K562 (cell line): ENCODE data around the gene LRRC61. TPM values are rescaled to one million over a fixed set of nuclear protein-coding genes. Genes with fewer than 3 reads are reported as not detected.
"Not testable (repeated sequence)": the region's sequence is repeated elsewhere in the genome, so short reads cannot be mapped to it uniquely, and the experiment has no call there.

Source experiments
- HEY1 ChIP-seq: fragments of 250-450 bp; sonication (Bioruptor Pico); IDR thresholded peaks from 2 replicates; pipeline ENCODE4 v1.5.0; 2020; ENCODE audit warnings: mild to moderate bottlenecking, moderate library complexity, borderline replicate concordance
- KHSRP ChIP-seq: fragments of 450-650 bp; IDR thresholded peaks from 2 replicates; pipeline ENCODE4 v1.6.1; 2017
- KLF13 ChIP-seq: fragments of 450-650 bp; IDR thresholded peaks from 2 replicates; pipeline ENCODE4 v1.6.1; 2016; ENCODE audit warnings: missing genetic modification characterization, low read depth, mild to moderate bottlenecking, missing compliant biosample characterization, moderate library complexity, borderline replicate concordance
- MYNN ChIP-seq, 2 experiments: sonication (generic); formaldehyde crosslinking in 1 of 2; IDR thresholded peaks; 2 replicates each; pipeline versions ENCODE4 v1.5.0 to v1.6.1; 2016 to 2020; ENCODE audit warnings: antibody characterized with exemption in 1 of 2, missing genetic modification reagents in 1 of 2
- RB1 ChIP-seq: fragments of 450-650 bp; IDR thresholded peaks from 2 replicates; pipeline ENCODE4 v1.6.1; 2017; ENCODE audit warnings: low read depth, mild to moderate bottlenecking
- SMARCA4 ChIP-seq: fragments of 450-650 bp; IDR thresholded peaks from 2 replicates; pipeline ENCODE4 v1.6.1; 2016
- SOX6 ChIP-seq: fragments of 450-650 bp; IDR thresholded peaks from 2 replicates; pipeline ENCODE4 v1.6.1; 2014; ENCODE audit warnings: mild to moderate bottlenecking
- TCF15 ChIP-seq: fragments of 250-450 bp; sonication (Bioruptor Pico); IDR thresholded peaks from 2 replicates; pipeline ENCODE4 v1.8.0; 2022; ENCODE audit warnings: moderate library complexity, mild to moderate bottlenecking, inconsistent platforms
- TCFL5 ChIP-seq: fragments of 250-450 bp; sonication (Bioruptor Pico); conservative IDR thresholded peaks from 2 replicates; pipeline ENCODE4 v1.6.1; 2021; ENCODE audit warnings: mild to moderate bottlenecking, moderate library complexity, matching md5 sums
- TFE3 ChIP-seq: fragments of 450-650 bp; formaldehyde crosslinking; IDR thresholded peaks from 2 replicates; pipeline ENCODE4 v1.4.0; 2020; ENCODE audit warnings: mild to moderate bottlenecking, mixed read lengths
- VEZF1 ChIP-seq: fragments of 200-800 bp; sonication (Bioruptor generic); IDR thresholded peaks from 2 replicates; pipeline ENCODE4 v1.6.1; 2017; ENCODE audit warnings: missing genetic modification characterization, missing compliant biosample characterization
- ZBTB7A ChIP-seq: IDR thresholded peaks from 2 replicates; pipeline ENCODE4 v1.6.1; 2011; ENCODE audit warnings: low read depth, mild to moderate bottlenecking, low read length, moderate library complexity, borderline replicate concordance; ENCODE audit not compliant: control insufficient read depth
- ZNF586 ChIP-seq: fragments of 450-650 bp; formaldehyde crosslinking; conservative IDR thresholded peaks from 2 replicates; pipeline ENCODE4 v1.4.0; 2020; ENCODE audit warnings: mild to moderate bottlenecking, moderate library complexity
- polyA plus RNA-seq, 8 experiments: library from polyadenylated mRNA; depleted of rRNA in 4 of 8; stranded (reverse) in 5 of 8; unstranded in 3 of 8; fragments of >200 nt; fragmentation: Nextera tagmentation in 2 of 8; fragmentation: Illumina TruSeq in 1 of 8; extraction: Ambion mirVana in 2 of 8; extraction: Trizol in 1 of 8; gene quantifications; 2 replicates each; pipeline versions ENCODE4 v1.2.1 to v1.2.3, GENCODE V29; 2011 to 2014; ENCODE audit warnings: inconsistent platforms in 1 of 8, missing spikeins in 1 of 8
- total RNA-seq, 7 experiments: library from RNA; depleted of rRNA in 6 of 7; stranded (reverse); fragments of >200 nt in 6 of 7; fragmentation: Illumina TruSeq in 2 of 7; extraction: Trizol in 2 of 7; gene quantifications; 2 replicates each; pipeline versions ENCODE4 v1.2.1 to v1.2.3, GENCODE V29; 2011 to 2021; ENCODE audit warnings: low replicate concordance in 1 of 7
- TF ChIP-seq, protein P1 (sequence below): fragments of 450-650 bp; formaldehyde crosslinking; IDR thresholded peaks from 2 replicates; pipeline ENCODE4 v1.4.0; 2020; ENCODE audit warnings: mild to moderate bottlenecking, moderate library complexity
- TF ChIP-seq, protein P2 (sequence below): fragments of 450-650 bp; conservative IDR thresholded peaks from 2 replicates; pipeline ENCODE4 v1.6.1; 2016; ENCODE audit warnings: missing genetic modification characterization, low read depth, mild to moderate bottlenecking, control low read depth, missing compliant biosample characterization
- TF ChIP-seq, protein P3 (sequence below), 2 experiments: IDR thresholded peaks; 2 replicates each; pipeline ENCODE4 v1.6.1; 2012; ENCODE audit warnings: improper control_type of control experiment in 2 of 2, low read depth in 2 of 2, low read length in 2 of 2, borderline replicate concordance in 1 of 2

LRRC61 gene
- total and polyA plus RNA-seq, 9 of the 15 experiments (the other 6 are each of a cell fraction or from before 2014, with no cell fraction given), result 1.3 to 55.2 (median 35.2) TPM

- TF ChIP-seq MYNN (IDR thresholded peaks at IDR 0.05) (peak; percentile 61; the same call in 1 of the 2 replicates), KLF13 (tag) (0 out of 2 replicates have a peak, but pooled peaks have one; percentile 3), VEZF1 (CRISPR knock-in tag) (peak; percentile 60), SOX6 (peak; percentile 71), HEY1 (CRISPR knock-in tag) (peak; percentile 97), TCFL5 (peak; percentile 80), TCF15 (CRISPR knock-in tag) (peak; percentile 91), RB1 (peak; percentile 39; the same call in 1 of the 2 replicates), KHSRP (peak; percentile 45), ZBTB7A (peak; percentile 24; the same call in 1 of the 2 replicates), SMARCA4 (0 out of 2 replicates have a peak, but pooled peaks have one; percentile 63), ZNF586 (CRISPR knock-in tag) (peak; percentile 52; the same call in 1 of the 2 replicates), TFE3 (CRISPR knock-in tag) (peak; percentile 54)
- TF ChIP-seq MYNN (CRISPR knock-in tag; IDR thresholded peaks at IDR 0.05), result not testable (repeated sequence)
- TF ChIP-seq, protein P1, sequence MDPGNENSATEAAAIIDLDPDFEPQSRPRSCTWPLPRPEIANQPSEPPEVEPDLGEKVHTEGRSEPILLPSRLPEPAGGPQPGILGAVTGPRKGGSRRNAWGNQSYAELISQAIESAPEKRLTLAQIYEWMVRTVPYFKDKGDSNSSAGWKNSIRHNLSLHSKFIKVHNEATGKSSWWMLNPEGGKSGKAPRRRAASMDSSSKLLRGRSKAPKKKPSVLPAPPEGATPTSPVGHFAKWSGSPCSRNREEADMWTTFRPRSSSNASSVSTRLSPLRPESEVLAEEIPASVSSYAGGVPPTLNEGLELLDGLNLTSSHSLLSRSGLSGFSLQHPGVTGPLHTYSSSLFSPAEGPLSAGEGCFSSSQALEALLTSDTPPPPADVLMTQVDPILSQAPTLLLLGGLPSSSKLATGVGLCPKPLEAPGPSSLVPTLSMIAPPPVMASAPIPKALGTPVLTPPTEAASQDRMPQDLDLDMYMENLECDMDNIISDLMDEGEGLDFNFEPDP (CRISPR knock-in tag), result peak; percentile 33; the same call in 1 of the 2 replicates
- TF ChIP-seq, protein P2, sequence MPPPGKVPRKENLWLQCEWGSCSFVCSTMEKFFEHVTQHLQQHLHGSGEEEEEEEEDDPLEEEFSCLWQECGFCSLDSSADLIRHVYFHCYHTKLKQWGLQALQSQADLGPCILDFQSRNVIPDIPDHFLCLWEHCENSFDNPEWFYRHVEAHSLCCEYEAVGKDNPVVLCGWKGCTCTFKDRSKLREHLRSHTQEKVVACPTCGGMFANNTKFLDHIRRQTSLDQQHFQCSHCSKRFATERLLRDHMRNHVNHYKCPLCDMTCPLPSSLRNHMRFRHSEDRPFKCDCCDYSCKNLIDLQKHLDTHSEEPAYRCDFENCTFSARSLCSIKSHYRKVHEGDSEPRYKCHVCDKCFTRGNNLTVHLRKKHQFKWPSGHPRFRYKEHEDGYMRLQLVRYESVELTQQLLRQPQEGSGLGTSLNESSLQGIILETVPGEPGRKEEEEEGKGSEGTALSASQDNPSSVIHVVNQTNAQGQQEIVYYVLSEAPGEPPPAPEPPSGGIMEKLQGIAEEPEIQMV (tag), result peak; percentile 73
- TF ChIP-seq, protein P3, sequence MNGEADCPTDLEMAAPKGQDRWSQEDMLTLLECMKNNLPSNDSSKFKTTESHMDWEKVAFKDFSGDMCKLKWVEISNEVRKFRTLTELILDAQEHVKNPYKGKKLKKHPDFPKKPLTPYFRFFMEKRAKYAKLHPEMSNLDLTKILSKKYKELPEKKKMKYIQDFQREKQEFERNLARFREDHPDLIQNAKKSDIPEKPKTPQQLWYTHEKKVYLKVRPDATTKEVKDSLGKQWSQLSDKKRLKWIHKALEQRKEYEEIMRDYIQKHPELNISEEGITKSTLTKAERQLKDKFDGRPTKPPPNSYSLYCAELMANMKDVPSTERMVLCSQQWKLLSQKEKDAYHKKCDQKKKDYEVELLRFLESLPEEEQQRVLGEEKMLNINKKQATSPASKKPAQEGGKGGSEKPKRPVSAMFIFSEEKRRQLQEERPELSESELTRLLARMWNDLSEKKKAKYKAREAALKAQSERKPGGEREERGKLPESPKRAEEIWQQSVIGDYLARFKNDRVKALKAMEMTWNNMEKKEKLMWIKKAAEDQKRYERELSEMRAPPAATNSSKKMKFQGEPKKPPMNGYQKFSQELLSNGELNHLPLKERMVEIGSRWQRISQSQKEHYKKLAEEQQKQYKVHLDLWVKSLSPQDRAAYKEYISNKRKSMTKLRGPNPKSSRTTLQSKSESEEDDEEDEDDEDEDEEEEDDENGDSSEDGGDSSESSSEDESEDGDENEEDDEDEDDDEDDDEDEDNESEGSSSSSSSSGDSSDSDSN (IDR thresholded peaks at IDR 0.05; ENCODE audit: borderline replicate concordance in 1 of 2, low read depth in 2 of 2, low read length in 2 of 2), result 0 out of 4 replicates have a peak, but pooled peaks of 1 of the 2 experiments have one; percentile 34
Measured at GRCh38 chr7:150312649-150313366, 10.3 kb upstream of the LRRC61 start (continued).
